IPS-20b (cell line): Measurements from ENCODE around the gene USP3.

Source experiments
- H3K27ac ChIP-seq: one replicate; pipeline ENCODE4 v1.5.1; 2013; ENCODE audit warnings: low read length
- H3K27me3 ChIP-seq: 2 replicates; pipeline ENCODE4 v1.6.1; 2013; ENCODE audit warnings: mild to moderate bottlenecking, low read length, inconsistent platforms; ENCODE audit not compliant: insufficient read depth
- H3K36me3 ChIP-seq: 2 replicates; pipeline ENCODE4 v1.6.1; 2013; ENCODE audit warnings: low read depth, mild to moderate bottlenecking, inconsistent platforms, low read length, moderate library complexity; ENCODE audit not compliant: insufficient read depth
- H3K4me1 ChIP-seq: 2 replicates; pipeline ENCODE4 v1.6.1; 2013; ENCODE audit warnings: mild to moderate bottlenecking, control low read depth, inconsistent platforms, low read length, moderate library complexity; ENCODE audit not compliant: insufficient read depth
- H3K4me3 ChIP-seq: 2 replicates; pipeline ENCODE4 v1.5.1; 2013; ENCODE audit warnings: mild to moderate bottlenecking, low read length, inconsistent platforms
- H3K9ac ChIP-seq: 2 replicates; pipeline ENCODE4 v1.6.1; 2013; ENCODE audit warnings: low read depth, mild to moderate bottlenecking, inconsistent platforms, low read length, moderate library complexity
- H3K9me3 ChIP-seq: 2 replicates; pipeline ENCODE4 v1.6.1; 2013; ENCODE audit warnings: mild to moderate bottlenecking, low read depth, low read length, inconsistent platforms; ENCODE audit not compliant: insufficient read depth

Gene USP3

DNA sequence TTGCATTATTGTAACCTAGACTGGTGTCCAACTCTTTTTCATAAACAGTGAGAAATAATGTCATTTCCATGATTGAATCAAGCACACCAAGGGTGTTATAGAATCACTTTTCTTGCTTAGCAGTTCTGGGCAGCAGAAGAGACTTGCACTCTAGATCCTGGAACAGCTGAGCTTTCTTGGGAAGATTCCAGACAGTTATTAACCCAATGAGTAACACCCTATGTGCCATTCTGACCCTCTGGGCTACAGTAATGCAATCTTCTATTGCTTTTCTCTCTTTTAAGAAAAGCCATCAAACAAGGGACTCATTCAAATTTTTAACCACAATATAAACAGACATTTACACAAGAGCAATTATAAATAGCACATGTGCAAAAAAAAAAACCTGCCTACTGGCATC is 39.3 kb upstream of the USP3 start:
- Histone ChIP-seq H3K4me3 (no peak overlapping the region), H3K27ac (no peak overlapping the region), H3K27me3 (peaks cover 21% of the 10 kb centered on the region), H3K36me3 (no peaks in the 10 kb centered on the region), H3K9me3 (no peaks in the 10 kb centered on the region), H3K9ac (no peak overlapping the region), H3K4me1 (0 out of 2 replicates have a peak, but pooled peaks cover 6% of the 10 kb centered on the region)

- H3K27me3 ChIP-seq = peaks cover 7% of the 10 kb centered on the region
- H3K4me1 ChIP-seq = no peaks in the 10 kb centered on the region
- no peak overlapping the region for H3K9ac ChIP-seq
- H3K36me3 ChIP-seq = no peaks in the 10 kb centered on the region
- H3K9me3 ChIP-seq = no peaks in the 10 kb centered on the region
- no peak overlapping the region for H3K4me3 ChIP-seq
- no peak overlapping the region for H3K27ac ChIP-seq
Observed at GRCh38 chr15:63466378-63467192, 37.8 kb upstream of the USP3 start.

DNA sequence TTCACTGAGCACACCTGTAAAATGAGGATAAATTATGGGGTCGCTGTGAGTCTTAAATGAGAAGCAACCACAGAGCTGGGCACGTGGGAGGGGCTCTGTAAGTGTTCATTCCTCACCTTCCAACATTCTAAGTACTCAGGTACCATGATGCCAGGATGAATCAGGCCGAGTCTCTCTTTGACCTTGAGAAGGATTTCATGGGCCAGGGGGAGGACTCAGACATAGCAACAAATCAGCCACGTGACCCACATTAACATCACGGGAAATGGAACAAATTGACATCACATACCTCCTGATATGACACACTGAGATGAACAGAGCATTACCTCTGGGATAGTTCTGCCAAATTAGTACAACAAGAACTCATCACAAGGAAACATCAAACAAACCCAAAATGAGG is 35.2 kb upstream of the USP3 start:
- Histone ChIP-seq H3K27me3 (no peaks in the 10 kb centered on the region; the same call in 1 of the 2 replicates), H3K27ac (no peak overlapping the region), H3K4me3 (no peak overlapping the region), H3K4me1 (peaks cover 6% of the 10 kb centered on the region; the same call in 1 of the 2 replicates), H3K9me3 (no peaks in the 10 kb centered on the region), H3K9ac (no peak overlapping the region), H3K36me3 (no peaks in the 10 kb centered on the region)

- Histone ChIP-seq H3K27ac (no peak overlapping the region), H3K4me1 (peaks cover 8% of the 10 kb centered on the region; the same call in 1 of the 2 replicates), H3K9ac (no peak overlapping the region), H3K27me3 (no peaks in the 10 kb centered on the region; the same call in 1 of the 2 replicates), H3K4me3 (no peak overlapping the region), H3K9me3 (no peaks in the 10 kb centered on the region), H3K36me3 (no peaks in the 10 kb centered on the region)
Observed at GRCh38 chr15:63469984-63470383, 34.4 kb upstream of the USP3 start.

DNA sequence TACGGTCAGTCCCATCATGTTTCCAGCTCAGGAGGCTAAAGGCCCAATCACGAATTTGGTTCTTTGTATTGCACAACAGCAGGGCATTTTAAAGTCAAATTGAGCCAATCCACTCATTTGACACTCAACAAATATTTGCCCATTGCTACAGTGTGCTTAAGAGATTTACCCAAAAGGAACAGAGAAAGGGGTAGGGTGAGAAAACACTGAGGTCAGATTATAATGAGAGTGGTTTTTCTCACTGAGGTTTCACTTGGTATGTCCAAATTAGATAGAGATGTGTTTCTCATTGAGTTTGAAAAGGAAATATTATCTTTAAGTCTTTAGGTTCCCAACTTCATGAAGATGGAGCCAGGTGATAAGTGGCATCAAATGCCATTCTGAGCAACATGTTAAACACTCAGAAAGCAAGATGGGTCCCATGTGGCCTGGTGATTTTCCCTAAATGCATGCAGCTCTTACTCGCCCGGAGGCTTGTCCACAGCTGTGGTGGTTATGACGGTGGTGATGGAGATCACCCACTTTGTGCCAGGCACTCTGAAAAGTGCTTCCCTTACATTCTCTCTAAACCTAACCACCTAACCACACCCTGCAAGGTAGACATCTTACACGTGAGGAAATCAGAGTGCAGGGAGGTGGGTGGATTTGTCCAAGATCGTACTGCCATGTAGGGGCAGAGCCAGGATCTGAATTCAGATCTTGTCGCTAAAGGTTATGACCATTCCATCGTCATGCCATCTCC is 31.2 kb upstream of the USP3 start:
- H3K36me3 ChIP-seq = no peaks in the 10 kb centered on the region
- no peak overlapping the region for H3K27ac ChIP-seq
- H3K27me3 ChIP-seq = no peaks in the 10 kb centered on the region; the same call in 1 of the 2 replicates
- peaks cover 8% of the 10 kb centered on the region; the same call in 1 of the 2 replicates for H3K4me1 ChIP-seq
- H3K4me3 ChIP-seq = no peak overlapping the region
- H3K9me3 ChIP-seq = no peaks in the 10 kb centered on the region
- no peak overlapping the region for H3K9ac ChIP-seq

DNA sequence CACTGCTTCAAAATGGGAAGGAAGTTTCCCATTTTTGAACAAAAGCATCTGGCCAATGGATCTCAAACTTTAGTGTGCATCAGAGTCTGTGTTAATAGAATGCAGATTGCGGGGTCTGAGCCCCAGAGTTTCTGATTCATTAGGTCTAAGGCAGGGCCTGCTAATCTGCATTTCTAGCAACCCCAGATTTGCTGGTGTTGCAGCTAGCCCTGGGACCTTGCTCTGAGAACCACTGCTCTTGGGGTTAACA is 30.7 kb upstream of the USP3 start:
- Histone ChIP-seq H3K36me3 (no peaks in the 10 kb centered on the region), H3K4me3 (no peak overlapping the region), H3K27me3 (no peaks in the 10 kb centered on the region; the same call in 1 of the 2 replicates), H3K4me1 (peaks cover 8% of the 10 kb centered on the region; the same call in 1 of the 2 replicates), H3K9ac (no peak overlapping the region), H3K9me3 (no peaks in the 10 kb centered on the region), H3K27ac (no peak overlapping the region)

- Histone ChIP-seq H3K36me3 (no peaks in the 10 kb centered on the region), H3K27ac (no peak overlapping the region), H3K9ac (no peak overlapping the region), H3K4me1 (peaks cover 8% of the 10 kb centered on the region; the same call in 1 of the 2 replicates), H3K27me3 (no peaks in the 10 kb centered on the region; the same call in 1 of the 2 replicates), H3K9me3 (no peaks in the 10 kb centered on the region), H3K4me3 (no peak overlapping the region)
Observed at GRCh38 chr15:63473999-63474809, 30.2 kb upstream of the USP3 start.

GRCh38 chr15:63474810-63475316 is 29.5 kb upstream of the USP3 start:
- Histone ChIP-seq H3K27ac (no peak overlapping the region), H3K9me3 (no peaks in the 10 kb centered on the region), H3K4me3 (no peak overlapping the region), H3K36me3 (no peaks in the 10 kb centered on the region), H3K4me1 (peaks cover 13% of the 10 kb centered on the region; the same call in 1 of the 2 replicates), H3K27me3 (no peaks in the 10 kb centered on the region; the same call in 1 of the 2 replicates), H3K9ac (no peak overlapping the region)

GRCh38 chr15:63475707-63476106 is 28.7 kb upstream of the USP3 start:
- Histone ChIP-seq H3K9me3 (no peaks in the 10 kb centered on the region), H3K27me3 (no peaks in the 10 kb centered on the region; the same call in 1 of the 2 replicates), H3K9ac (no peak overlapping the region), H3K4me3 (no peak overlapping the region), H3K4me1 (peaks cover 13% of the 10 kb centered on the region; the same call in 1 of the 2 replicates), H3K27ac (no peak overlapping the region), H3K36me3 (no peaks in the 10 kb centered on the region)

- Histone ChIP-seq H3K9ac (no peak overlapping the region), H3K9me3 (no peaks in the 10 kb centered on the region), H3K4me1 (peaks cover 14% of the 10 kb centered on the region; the same call in 1 of the 2 replicates), H3K4me3 (no peak overlapping the region), H3K36me3 (no peaks in the 10 kb centered on the region), H3K27me3 (no peaks in the 10 kb centered on the region; the same call in 1 of the 2 replicates), H3K27ac (no peak overlapping the region)
Observed at GRCh38 chr15:63476229-63476632, 28.2 kb upstream of the USP3 start.

DNA sequence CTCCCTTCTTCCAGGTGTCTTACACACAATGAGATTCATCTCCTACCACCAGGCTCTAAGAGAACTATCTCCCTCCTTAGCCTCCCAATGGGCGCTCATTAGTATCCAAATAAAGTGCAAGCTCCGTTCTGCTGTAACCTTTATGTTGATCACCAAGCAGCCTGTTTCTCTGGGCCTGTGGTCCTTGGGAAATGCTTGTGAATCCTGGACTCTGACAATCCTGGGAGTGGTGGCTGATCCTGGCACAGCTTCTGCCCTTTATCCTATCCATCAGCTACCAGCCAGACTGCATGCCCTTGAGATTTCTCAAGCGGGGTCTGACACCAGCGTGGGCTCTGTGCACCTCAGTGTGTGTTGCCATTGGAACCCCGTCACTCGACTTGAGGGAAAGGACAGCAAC is 26.1 kb upstream of the USP3 start:
- Histone ChIP-seq H3K27ac (no peak overlapping the region), H3K27me3 (no peaks in the 10 kb centered on the region; the same call in 1 of the 2 replicates), H3K4me1 (peaks cover 19% of the 10 kb centered on the region; the same call in 1 of the 2 replicates), H3K9ac (no peak overlapping the region), H3K4me3 (no peak overlapping the region), H3K36me3 (no peaks in the 10 kb centered on the region), H3K9me3 (no peaks in the 10 kb centered on the region)
